HG02763 (cell line): Measurements from ENCODE around the gene NFIA.

Experiments
- ATAC-seq: cut with Tn5 transposase; IDR thresholded peaks from one replicate; pipeline ENCODE4 v1.9.1; 2021; ENCODE audit warnings: mild to moderate bottlenecking, moderate library complexity; ENCODE audit not compliant: unreplicated experiment

The NFIA gene

GRCh38 chr1:61348025-61348665 is 265.8 kb downstream of the NFIA start:
- no peak for ATAC-seq

DNA sequence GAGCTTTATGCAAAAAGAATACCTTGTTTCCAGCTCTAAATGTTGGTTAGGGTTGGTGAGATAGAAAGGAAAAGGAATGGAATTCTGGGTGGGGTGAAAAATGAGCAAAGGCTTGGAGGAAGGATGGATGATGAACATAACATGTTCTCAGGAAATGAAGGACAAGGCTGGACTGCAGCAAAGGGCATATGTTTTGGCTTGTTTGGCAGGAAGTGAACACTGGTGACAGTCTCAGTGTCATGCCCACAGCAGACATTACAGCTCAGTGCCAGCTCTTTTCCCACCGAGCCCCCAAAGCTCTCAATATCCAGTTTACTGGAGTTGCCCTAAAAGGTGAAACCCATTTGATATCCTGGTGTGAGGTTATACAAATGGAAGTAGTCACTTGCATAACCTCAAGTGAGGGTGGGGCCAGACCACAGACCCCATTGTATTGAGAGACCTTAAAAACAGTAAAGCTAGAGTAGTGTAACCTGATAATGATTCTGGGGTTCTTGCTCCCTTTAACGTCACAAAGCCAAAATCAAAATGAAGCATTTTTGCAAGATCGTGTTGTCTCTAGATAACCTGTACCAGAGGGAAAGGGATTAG is 270.6 kb downstream of the NFIA start:
- no peak for ATAC-seq

- ATAC-seq, result no peak
Measured at GRCh38 chr1:61353797-61354406, 271.5 kb downstream of the NFIA start.

DNA sequence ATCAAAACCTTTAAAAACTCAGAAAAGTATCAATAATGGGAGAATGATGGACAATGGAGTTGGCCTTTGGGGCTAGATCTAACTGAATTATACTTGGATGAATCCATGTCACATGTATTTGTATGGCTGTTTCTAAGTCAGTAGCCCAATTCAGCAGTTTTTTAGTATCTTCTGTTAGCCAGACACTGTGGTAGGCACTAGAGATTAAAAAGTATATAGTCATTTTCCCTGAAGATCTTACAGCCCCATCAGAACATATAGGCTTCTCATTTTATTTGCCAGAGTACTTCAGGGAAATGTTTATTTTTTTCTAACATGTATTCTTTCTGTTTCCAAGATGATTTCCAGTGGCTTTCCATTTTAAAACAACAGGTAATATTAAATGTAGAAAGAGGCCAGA is 273.7 kb downstream of the NFIA start:
- no peak for ATAC-seq

GRCh38 chr1:61356995-61357394 is 274.6 kb downstream of the NFIA start:
- no peak for ATAC-seq

DNA sequence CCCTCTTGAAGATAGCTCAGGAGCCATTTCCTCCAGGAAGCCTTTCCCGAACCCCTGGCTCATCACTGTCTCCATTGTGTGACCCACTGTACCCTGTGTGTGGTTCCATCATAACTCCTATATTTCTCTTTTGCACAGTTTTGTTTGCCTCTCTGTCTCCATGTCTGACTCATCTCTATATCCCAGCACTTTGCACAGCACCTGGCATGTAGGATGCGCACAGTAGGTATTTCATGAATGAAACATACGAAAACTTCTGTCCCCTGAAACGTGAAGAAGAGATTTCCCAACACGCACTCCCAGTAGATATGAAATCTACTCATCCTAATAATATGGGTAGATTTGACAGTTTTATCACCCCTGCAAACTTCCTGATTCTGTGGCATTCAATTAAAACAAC is 275.2 kb downstream of the NFIA start:
- ATAC-seq, result no peak

DNA sequence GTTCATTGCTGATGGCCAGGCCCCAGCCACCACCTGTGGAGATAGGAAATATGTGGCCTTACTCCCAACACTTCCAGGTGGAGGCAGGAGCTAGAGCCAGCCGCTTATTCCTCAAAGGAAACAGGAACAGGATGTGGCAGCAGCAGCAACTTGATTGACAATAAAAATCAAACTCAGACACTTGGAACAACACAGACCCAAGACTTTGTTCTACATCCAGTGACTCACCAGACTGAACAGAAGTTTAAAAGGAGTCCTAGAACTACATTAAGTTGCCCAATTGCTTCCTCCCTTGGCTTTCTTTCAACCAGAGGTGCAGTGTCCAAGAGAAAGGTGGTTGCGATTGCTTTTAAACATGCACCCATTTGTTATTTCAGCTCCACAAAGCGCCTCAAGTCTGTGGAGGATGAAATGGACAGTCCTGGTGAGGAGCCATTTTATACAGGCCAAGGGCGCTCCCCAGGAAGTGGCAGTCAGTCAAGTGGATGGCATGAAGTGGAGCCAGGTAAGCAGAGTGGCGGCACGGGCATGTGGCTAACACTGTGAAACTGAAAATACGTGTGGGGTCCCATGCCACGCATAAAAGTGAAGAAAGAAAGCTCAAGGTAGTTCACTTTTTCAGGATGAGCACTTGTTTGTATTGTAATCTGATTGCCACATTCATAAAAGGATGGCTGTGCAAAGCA is 276.6 kb downstream of the NFIA start:
- ATAC-seq, result no peak

DNA sequence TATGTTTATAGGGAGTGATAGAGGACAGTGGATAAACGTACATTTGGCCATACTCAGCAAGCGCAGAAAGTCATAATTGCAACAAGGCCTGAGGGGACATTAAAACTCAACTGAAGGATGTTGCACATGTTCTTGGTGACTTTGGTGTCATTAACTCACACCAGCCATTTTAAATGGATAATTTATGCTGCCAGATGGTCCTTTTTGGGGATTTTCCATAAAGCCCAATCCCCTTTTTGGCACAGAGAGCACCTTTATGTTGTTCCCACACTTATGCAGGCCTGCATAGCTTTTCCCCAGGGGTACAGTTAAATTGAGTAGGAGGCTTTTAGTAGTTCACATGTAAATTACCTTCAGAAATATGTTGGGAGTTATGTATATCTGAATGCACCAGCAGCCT is 279.6 kb downstream of the NFIA start:
- ATAC-seq, result no peak

DNA sequence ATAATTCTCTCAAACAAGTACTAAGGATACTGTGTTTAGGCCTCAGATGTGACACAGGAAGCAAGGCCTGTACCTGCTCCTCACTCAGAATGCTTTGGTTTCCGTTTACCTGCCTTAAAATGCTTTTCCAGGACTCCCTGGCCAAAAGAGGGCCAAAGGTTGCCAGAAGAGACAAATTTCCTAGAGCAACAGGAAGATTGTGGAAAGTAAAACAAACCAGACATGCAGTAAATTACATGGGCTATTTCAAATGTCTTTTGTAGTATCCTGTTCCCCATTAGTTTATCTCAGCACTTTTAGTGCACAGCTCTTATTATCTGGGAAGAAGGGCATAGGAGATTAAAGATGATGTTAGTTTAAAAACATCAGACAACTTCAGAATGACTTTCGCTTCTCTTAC is 280.0 kb downstream of the NFIA start:
- ATAC-seq, result no peak

GRCh38 chr1:61368366-61368765 is 286.0 kb downstream of the NFIA start:
- ATAC-seq, result no peak

GRCh38 chr1:61368876-61369275 is 286.5 kb downstream of the NFIA start:
- no peak for ATAC-seq

GRCh38 chr1:61370177-61370912 is 288.0 kb downstream of the NFIA start:
- ATAC-seq, result no peak

DNA sequence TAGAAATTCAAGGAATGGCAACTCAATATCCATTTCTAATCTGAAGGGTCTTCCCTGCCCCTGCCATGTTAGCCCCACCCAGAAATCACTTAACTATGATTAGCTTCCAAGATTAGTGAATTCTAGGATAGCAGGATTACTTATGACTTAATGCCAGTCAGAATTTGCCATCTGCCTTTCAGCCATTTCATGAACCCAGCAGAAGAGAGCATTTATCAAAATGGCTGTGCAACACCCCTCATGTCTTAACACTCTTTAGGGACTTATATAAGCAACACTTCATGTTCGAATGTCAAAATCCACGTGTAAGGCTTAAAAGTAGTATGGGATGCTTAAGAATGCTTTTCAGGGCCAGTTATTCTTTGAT is 288.5 kb downstream of the NFIA start:
- ATAC-seq, result no peak

DNA sequence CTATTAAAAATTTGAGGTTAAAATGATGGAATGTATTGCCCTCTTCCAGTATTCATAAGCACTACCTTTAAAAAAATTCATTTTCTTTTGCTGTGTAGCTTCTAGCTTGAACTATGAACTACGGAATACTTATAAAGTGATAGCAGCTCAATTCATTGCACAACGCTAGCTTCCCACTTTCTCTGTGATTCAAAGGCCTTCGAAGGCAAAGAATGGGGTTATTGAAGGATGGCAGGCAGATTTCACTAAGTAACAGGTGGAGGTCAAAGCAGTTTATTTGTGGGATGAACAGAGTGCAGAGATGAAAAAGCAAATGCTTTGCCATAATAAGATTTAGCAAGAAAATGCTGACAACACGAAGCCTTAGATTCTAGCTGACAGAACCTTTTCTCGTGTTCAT is 290.6 kb downstream of the NFIA start:
- ATAC-seq, result no peak

- no peak for ATAC-seq
Measured at GRCh38 chr1:61374156-61374555, 291.8 kb downstream of the NFIA start.

DNA sequence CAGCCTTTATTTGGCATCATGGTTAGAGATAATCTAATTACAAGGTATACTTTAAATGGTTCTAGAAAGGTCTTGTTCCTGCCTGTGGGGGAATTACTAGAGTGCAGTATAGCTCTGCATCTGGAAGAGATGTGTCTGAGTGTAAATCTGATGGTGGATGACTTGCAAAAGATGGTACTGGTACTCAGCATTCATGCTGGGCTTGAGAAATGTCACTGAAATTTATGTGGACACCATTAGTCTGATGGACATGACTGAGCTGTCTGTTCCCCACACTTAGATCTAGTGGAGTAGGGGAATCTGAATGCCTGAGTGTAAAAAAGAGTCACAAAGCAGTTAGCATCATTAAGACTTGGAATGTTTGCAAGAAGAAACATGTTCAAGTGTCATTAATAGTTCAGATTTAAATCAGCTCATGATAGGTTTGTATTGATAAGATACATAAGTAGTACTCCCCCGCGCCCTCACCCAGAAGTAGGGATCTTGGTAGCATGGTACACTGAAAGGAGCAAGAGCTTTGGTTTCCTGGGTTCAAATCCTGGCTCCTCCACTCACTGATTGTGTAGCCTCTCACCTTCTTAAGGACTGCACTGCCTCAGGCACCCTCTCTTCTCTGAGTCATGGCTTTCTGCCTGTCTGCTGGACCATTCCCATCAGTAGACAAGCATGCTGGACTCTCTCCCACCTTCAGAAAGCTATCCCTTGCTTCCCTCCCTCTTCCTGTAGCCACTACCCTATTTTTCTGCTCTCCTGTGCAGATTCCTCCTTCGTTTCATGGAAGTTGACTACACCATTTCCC is 292.9 kb downstream of the NFIA start:
- ATAC-seq, result no peak

GRCh38 chr1:61376151-61376550 is 293.8 kb downstream of the NFIA start:
- no peak for ATAC-seq

- ATAC-seq, result no peak
Measured at GRCh38 chr1:61377242-61377958, 295.0 kb downstream of the NFIA start.

DNA sequence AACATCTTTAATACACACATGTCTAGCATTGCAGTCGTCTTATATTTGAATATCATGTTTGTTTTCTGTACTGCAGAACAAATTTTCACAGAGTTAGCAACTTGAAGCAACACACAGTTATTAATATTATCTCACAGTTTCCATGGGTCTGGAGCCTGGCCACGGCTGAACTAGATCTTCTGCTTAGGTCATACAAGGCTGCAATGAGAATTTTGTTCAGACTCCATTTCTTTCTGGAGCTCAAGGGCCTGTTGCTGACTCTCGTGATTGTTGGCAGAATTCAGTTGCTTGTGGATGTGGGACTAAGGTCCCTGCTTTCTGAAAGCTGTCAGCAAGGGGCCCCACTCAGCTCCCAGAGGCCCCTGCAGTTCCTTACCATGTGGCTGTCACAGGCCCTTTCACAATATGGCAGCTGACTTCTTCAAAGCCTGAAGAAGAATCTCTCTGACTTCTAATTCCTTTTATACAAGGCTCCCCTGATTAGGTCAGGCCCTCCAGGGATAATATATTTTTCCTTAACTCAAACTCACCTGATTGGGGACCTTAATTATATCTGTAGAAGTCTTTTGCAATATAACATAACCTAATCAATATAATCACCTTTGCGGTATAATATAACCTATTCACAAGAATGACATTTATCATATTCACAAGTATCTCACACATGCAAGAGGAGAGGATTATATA is 296.3 kb downstream of the NFIA start:
- ATAC-seq, result no peak
